Measurements from ENCODE around the gene ZBP1.

Gene ZBP1

GRCh38 chr20:57620274-57620990 is at the start of gene ZBP1:
ZBP1 (minus strand) TSS chr20:57620426; CDS start chr20:57620295, 131 bp downstream.
- no peak for DNase-seq (ENCODE audit: low spot score)

GRCh38 chr20:57669632-57670031 is 49.4 kb upstream of the ZBP1 start:
- no peak for DNase-seq (ENCODE audit: low spot score)

GRCh38 chr20:57667924-57668782 is 47.9 kb upstream of the ZBP1 start:
- no peak for DNase-seq (ENCODE audit: low spot score)

- no peak for DNase-seq (ENCODE audit: low spot score)
Observed at GRCh38 chr20:57667388-57667787, 47.2 kb upstream of the ZBP1 start.

GRCh38 chr20:57666834-57667157 is 46.6 kb upstream of the ZBP1 start:
- no peak for DNase-seq (ENCODE audit: low spot score)

- DNase-seq (ENCODE audit: low spot score), result no peak
Observed at GRCh38 chr20:57666106-57666833, 46.0 kb upstream of the ZBP1 start.

- no peak for DNase-seq (ENCODE audit: low spot score)
Observed at GRCh38 chr20:57665589-57665971, 45.4 kb upstream of the ZBP1 start.

GRCh38 chr20:57664924-57665588 is 44.8 kb upstream of the ZBP1 start:
- no peak for DNase-seq (ENCODE audit: low spot score)

- no peak for DNase-seq (ENCODE audit: low spot score)
Observed at GRCh38 chr20:57664476-57664875, 44.2 kb upstream of the ZBP1 start.

- no peak for DNase-seq (ENCODE audit: low spot score)
Observed at GRCh38 chr20:57663681-57664451, 43.6 kb upstream of the ZBP1 start.

- DNase-seq (ENCODE audit: low spot score), result no peak
Observed at GRCh38 chr20:57663241-57663640, 43.0 kb upstream of the ZBP1 start.

- DNase-seq (ENCODE audit: low spot score), result peak; percentile 27
Observed at GRCh38 chr20:57662456-57663240, 42.4 kb upstream of the ZBP1 start.

GRCh38 chr20:57661746-57662455 is 41.7 kb upstream of the ZBP1 start:
- DNase-seq (ENCODE audit: low spot score), result peak; percentile 12

GRCh38 chr20:57660922-57661745 is 40.9 kb upstream of the ZBP1 start:
- peak; percentile 26 for DNase-seq (ENCODE audit: low spot score)

GRCh38 chr20:57660181-57660921 is 40.1 kb upstream of the ZBP1 start:
- DNase-seq (ENCODE audit: low spot score), result peak; percentile 5

- peak; percentile 20 for DNase-seq (ENCODE audit: low spot score)
Observed at GRCh38 chr20:57659517-57660180, 39.4 kb upstream of the ZBP1 start.

GRCh38 chr20:57658833-57659516 is 38.7 kb upstream of the ZBP1 start:
- DNase-seq (ENCODE audit: low spot score), result peak; percentile 20
